Right renal pelvis (tissue), 4 donors: ENCODE results near the gene ITPRID2. TPM values are rescaled to one million over a fixed set of nuclear protein-coding genes. Genes with fewer than 3 reads are reported as not detected.

ENCODE experiments used
- DNase-seq, 4 donors: peaks; one replicate each; pipeline ENCODE4 v3.0.0-alpha.2; 2013; ENCODE audit warnings: low read depth in 4 of 4, low spot score in 3 of 4, missing footprints in 1 of 4
- polyA plus RNA-seq, 4 donors: library from polyadenylated mRNA; unstranded; fragments of 120-200 nt; gene quantifications; one replicate each; pipeline ENCODE4 v1.2.1, GENCODE V29; 2013; ENCODE audit not compliant: insufficient read length in 4 of 4

Gene ITPRID2
- polyA plus RNA-seq = 100 to 1,000 TPM; 154 to 207 (median 174) TPM

- DNase-seq = peak; percentile 72 to 80 (median 78)
Observed at GRCh38 chr2:181891258-181891965, at the start of gene ITPRID2. Gene ITPRID2, plus strand, starts transcription at chr2:181891730. Its CDS starts 337 bp downstream, at chr2:181892067.

- no peak for DNase-seq
Observed at GRCh38 chr2:181844551-181845290, 46.8 kb upstream of the ITPRID2 start.

GRCh38 chr2:181846399-181847197 lies 44.9 kb upstream of the ITPRID2 start:
- DNase-seq = no peak

DNA sequence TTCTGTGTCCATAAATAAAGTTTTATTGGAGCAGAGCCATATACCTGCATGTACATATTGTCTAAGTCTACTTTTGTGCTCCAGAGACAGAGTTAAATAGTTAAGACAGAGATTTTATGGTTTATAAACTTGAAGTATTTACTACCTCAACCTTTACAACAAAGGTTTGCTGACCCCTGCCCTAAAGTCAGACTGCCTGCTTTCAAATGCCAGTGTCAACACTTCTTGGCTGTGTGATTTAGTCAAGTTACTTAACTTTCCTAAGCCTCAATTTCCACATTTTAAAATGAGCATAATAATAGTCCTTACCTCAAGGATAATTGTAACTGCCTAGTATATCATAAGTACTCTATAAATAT lies 44.4 kb upstream of the ITPRID2 start:
- no peak for DNase-seq

DNA sequence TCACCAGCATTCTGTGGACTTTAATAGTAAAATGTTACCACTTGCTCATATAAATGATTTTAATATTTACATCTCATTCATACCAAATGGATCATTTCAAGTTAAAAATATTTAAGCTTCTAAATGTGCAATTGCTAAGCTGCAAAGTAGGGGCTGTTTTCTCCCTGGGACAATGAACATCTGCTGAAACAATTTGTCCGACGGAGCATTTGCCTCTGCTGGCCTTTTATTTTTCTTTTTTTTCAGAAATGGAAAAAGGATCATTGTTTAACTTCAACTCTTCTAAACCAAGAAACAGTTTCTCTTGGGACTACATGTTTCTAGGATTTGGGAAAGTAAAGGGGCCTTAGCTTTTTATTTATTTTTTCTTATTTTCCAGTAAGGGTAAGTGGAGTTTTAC lies 43.8 kb upstream of the ITPRID2 start:
- peak in 2 of 4 donors; percentile 22 to 38 for DNase-seq

- no peak for DNase-seq
Observed at GRCh38 chr2:181848261-181848886, 43.2 kb upstream of the ITPRID2 start.

DNA sequence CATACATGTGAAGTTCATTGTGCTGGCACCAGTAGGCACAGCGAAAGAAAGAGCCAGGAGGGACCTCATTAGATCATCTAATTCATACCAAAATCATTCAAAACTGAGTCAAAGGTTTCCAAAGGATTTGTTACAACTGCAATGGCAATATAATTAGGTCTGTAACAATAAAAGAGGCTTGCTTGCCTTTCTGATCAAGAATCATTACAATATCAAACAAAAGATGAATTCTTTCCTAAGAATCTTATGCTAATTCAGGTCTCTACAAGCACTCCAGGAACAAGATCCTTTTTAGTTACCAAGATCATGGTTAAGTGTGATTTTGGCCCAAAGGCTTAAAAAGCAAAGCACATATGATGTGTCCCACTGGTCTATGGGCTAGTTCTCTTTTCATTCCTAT lies 41.9 kb upstream of the ITPRID2 start:
- DNase-seq = no peak

GRCh38 chr2:181850936-181851560 lies 40.5 kb upstream of the ITPRID2 start:
- no peak for DNase-seq

DNA sequence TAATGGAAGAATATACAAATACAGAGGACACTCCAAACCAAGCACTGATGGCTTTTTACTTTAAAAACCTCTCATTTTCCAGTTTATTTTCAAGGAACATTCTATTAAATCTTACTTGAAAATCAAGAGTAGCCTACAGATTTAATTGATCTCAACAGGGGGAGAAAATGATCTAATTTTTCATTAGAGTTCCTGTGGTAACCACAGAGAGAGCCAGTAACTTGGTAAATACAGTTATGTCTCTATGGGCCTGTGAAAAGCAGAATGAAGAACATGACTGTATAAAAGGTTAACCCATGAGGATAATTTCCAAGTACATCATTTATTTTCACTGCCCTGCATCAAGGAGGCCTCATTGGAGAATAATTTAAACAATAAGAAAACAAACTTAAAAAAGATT lies 39.8 kb upstream of the ITPRID2 start:
- no peak for DNase-seq

DNA sequence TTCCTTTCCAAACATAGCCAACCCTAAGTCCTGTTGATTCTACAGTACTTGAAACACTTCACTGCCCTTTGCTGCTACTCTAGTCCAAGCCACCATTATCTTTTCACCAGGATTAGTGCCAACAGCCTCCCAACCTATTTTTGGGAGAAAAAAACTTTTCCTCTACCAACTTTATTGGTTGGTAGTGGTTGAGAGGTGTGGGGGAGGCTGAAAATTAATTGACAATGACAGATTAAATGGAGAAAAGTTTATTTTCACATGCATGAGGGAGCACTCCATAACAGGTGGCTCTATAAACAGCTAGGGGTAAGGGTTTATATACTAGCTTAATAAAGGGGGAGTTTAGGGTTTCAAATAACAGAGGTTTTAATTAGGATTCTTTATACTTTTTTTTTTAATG lies 37.8 kb upstream of the ITPRID2 start:
- peak in 1 of 4 donors; percentile 36 for DNase-seq

DNA sequence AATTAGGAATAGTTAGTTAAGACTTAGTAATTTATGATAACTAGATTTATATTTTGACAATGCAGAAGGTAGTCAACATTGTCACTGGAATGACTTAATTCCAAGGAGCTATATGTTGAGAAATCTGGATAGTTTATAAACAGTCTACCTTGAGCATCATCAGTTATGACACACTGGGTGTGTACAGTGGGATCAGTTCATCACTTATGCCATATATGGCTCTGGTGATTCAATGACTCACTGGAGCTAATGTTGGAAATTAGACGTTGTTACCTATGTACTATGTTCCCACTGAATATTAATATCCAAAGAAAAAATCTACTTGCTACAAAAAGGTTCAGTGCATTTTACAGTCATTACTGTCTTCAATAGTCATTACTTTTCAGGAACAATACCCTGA lies 34.0 kb upstream of the ITPRID2 start:
- DNase-seq = no peak

DNA sequence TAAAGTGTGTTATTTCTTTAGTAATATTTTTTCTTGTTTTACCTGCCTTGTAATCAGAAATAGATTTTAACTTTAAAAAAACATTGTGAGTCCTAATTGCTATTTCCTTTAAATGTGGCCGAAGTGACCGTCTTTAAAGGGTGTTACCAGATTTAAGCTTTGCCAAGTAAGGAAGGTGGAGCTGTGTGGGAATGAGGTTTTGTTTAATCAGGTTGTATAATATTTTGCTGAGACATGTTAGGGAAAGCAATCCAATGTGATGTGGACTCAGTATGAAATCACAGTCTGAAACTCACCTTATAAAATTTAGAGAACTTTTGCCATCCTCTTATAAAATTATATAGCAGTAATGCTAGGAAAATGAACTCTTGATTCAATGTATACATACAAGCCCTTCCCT lies 32.9 kb upstream of the ITPRID2 start:
- no peak for DNase-seq

- DNase-seq = no peak
Observed at GRCh38 chr2:181859123-181859522, 32.4 kb upstream of the ITPRID2 start.

- DNase-seq = no peak
Observed at GRCh38 chr2:181859803-181860202, 31.7 kb upstream of the ITPRID2 start.

- DNase-seq = no peak
Observed at GRCh38 chr2:181861379-181861778, 30.2 kb upstream of the ITPRID2 start.

- no peak for DNase-seq
Observed at GRCh38 chr2:181862583-181863281, 28.8 kb upstream of the ITPRID2 start.

GRCh38 chr2:181872178-181872577 lies 19.4 kb upstream of the ITPRID2 start:
- no peak for DNase-seq

DNA sequence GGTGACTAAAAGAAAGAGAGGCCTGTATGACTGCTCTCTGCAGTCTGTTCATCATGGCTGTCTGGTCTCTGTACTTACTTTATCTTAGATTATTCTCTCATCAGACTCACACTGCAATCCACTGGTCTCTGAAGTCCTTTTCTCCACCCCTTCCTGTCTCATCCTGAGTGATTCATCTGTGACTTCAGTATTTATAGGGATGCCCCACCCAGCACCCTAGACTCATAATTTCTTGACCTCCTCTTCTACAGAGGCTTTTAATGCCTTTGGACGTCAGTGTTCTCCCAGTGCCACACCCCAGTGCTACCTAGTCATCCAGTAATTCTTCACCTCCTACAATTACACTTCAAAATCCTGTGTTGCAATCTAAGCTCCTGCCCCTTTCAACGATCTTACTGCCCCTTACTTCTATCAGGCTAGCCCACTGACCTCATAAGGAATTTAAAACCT lies 14.9 kb upstream of the ITPRID2 start:
- DNase-seq = no peak

- DNase-seq = no peak
Observed at GRCh38 chr2:181877181-181877664, 14.3 kb upstream of the ITPRID2 start.

GRCh38 chr2:181878448-181878847 lies 13.1 kb upstream of the ITPRID2 start:
- DNase-seq = no peak
